Mucosa of descending colon (tissue), 3 donors: ENCODE results near the gene TUBB3. TPM values are rescaled to one million over a fixed set of nuclear protein-coding genes. Genes with fewer than 3 reads are reported as not detected.
"Not testable (repeated sequence)": the region's sequence is repeated elsewhere in the genome, so short reads cannot be mapped to it uniquely, and the experiment has no call there.

Experiments
- ATAC-seq: fragments of 200-7000 bp; cut with Tn5 transposase; one replicate; pipeline ENCODE4 v1.9.1; 2020; ENCODE audit warnings: mild to moderate bottlenecking, moderate library complexity
- DNase-seq, 3 donors: peaks; one replicate each; pipeline ENCODE4 v3.0.0-alpha.2; 2020
- H3K36me3 ChIP-seq: fragments of 200-600 bp; one replicate; pipeline ENCODE4 v1.8.0; 2021; ENCODE audit warnings: low read depth, mild to moderate bottlenecking
- H3K4me1 ChIP-seq: fragments of 200-600 bp; one replicate; pipeline ENCODE4 v1.8.0; 2021; ENCODE audit warnings: low read depth, mild to moderate bottlenecking
- H3K4me3 ChIP-seq: fragments of 200-600 bp; one replicate; pipeline ENCODE4 v1.8.0; 2021; ENCODE audit warnings: mild to moderate bottlenecking
- H3K9me3 ChIP-seq: fragments of 200-600 bp; one replicate; pipeline ENCODE4 v1.8.0; 2021; ENCODE audit warnings: mild to moderate bottlenecking
- CTCF ChIP-seq: fragments of 200-600 bp; IDR thresholded peaks from one replicate; pipeline ENCODE4 v1.8.0; 2022; ENCODE audit warnings: antibody characterized with exemption, mild to moderate bottlenecking
- intact Hi-C, 2 donors: fragments of 100-400 bp; cut with DNase I in 1 of 2; cut with micrococcal nuclease in 1 of 2; formaldehyde crosslinking; loops; one replicate each; pipeline versions ENCODE4 v1.11.0 to v1.11.1; 2022; cut with DNase I, micrococcal nuclease
- total RNA-seq, 3 donors: library from RNA; stranded (reverse); fragmentation: NEBNext Ultra II Directional in 2 of 3; extraction: Animal tissue kit (Norgen Biotek cat#: 25700) in 2 of 3; gene quantifications; one replicate each; pipeline versions ENCODE4 v1.2.1 to v1.2.4, GENCODE V29; 2021 to 2023
- donor health status: DM: no; HTN: no; CAD: no; lungs with moderate emphysema.
- donor health status: DM: no; HTN: no; CAD: no.
- donor health status: DM: no; HTN: yes; CAD: no.

The TUBB3 gene
- total RNA-seq, 3 donors from 2014 or later, result 1.8 to 26.8 (median 7.5) TPM

GRCh38 chr16:89931305-89931896, 8.3 kb downstream of the TUBB3 start:
- DNase-seq (no peak), ATAC-seq (no peak)
- Histone ChIP-seq H3K36me3 (no peaks in the 10 kb centered on the region), H3K4me1 (peaks cover 2% of the 10 kb centered on the region), H3K9me3 (no peaks in the 10 kb centered on the region), H3K4me3 (no peak overlapping the region)
- intact Hi-C loops, result no loop called here
- no peak for TF ChIP-seq CTCF

DNA sequence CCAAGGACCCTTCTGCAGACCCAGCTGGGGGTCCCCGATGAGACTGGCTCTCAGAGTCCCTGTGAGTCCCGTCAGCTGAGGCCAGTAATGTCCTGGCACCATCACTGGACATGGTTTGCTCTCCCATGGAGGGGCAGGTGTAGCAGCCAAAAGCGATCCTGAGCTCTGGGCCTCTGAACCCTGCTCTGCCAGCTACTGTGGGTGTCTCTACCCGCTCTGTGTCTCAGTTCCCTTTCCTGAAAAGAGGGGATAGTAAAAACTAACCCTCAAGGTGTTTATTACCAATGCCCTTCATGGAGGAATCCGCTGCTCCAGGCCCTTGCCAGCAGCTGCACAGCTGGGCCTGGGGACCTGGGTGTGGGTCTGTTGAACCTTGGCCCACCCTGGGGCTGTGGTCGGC, 8.8 kb downstream of the TUBB3 start:
- no peak overlapping the region for H3K4me3 ChIP-seq
- intact Hi-C loops, result no loop called here
- H3K4me1 ChIP-seq, result no peaks in the 10 kb centered on the region
- H3K36me3 ChIP-seq, result no peaks in the 10 kb centered on the region
- H3K9me3 ChIP-seq, result no peaks in the 10 kb centered on the region
- TF ChIP-seq CTCF, result no peak
- no peak for ATAC-seq
- DNase-seq, result no peak

GRCh38 chr16:89934019-89934418, 10.9 kb downstream of the TUBB3 start:
- H3K4me1 ChIP-seq, intact Hi-C loops, H3K4me3 ChIP-seq, H3K9me3 ChIP-seq, DNase-seq, ATAC-seq, H3K36me3 ChIP-seq: not testable (repeated sequence)

DNA sequence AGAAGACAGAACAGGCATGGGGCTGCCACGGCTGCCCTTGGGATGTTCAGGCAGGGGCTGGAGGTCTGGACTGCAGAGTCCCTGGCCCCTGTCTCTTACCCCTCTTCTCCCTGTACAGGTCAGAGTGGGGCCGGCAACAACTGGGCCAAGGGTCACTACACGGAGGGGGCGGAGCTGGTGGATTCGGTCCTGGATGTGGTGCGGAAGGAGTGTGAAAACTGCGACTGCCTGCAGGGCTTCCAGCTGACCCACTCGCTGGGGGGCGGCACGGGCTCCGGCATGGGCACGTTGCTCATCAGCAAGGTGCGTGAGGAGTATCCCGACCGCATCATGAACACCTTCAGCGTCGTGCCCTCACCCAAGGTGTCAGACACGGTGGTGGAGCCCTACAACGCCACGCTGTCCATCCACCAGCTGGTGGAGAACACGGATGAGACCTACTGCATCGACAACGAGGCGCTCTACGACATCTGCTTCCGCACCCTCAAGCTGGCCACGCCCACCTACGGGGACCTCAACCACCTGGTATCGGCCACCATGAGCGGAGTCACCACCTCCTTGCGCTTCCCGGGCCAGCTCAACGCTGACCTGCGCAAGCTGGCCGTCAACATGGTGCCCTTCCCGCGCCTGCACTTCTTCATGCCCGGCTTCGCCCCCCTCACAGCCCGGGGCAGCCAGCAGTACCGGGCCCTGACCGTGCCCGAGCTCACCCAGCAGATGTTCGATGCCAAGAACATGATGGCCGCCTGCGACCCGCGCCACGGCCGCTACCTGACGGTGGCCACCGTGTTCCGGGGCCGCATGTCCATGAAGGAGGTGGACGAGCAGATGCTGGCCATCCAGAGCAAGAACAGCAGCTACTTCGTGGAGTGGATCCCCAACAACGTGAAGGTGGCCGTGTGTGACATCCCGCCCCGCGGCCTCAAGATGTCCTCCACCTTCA, 11.7 kb downstream of the TUBB3 start:
- Histone ChIP-seq H3K4me1 (no peaks in the 10 kb centered on the region), H3K36me3 (no peaks in the 10 kb centered on the region), H3K4me3 (no peak overlapping the region), H3K9me3 (no peaks in the 10 kb centered on the region)
- intact Hi-C loops, result no loop called here
- no peak for ATAC-seq
- no peak for TF ChIP-seq CTCF
- no peak for DNase-seq

GRCh38 chr16:89935620-89936019, 12.5 kb downstream of the TUBB3 start:
- intact Hi-C loops, DNase-seq, H3K9me3 ChIP-seq, H3K36me3 ChIP-seq, H3K4me3 ChIP-seq, ATAC-seq, H3K4me1 ChIP-seq: not testable (repeated sequence)

GRCh38 chr16:89936034-89936433, 12.9 kb downstream of the TUBB3 start:
- intact Hi-C loops, result no loop called here
- TF ChIP-seq CTCF, result no peak
- Histone ChIP-seq H3K36me3 (no peaks in the 10 kb centered on the region), H3K4me3 (no peak overlapping the region), H3K4me1 (no peaks in the 10 kb centered on the region), H3K9me3 (no peaks in the 10 kb centered on the region)
- DNase-seq (no peak), ATAC-seq (no peak)
